ENCODE data around the gene SPATA2L. TPM values are rescaled to one million over a fixed set of nuclear protein-coding genes. Genes with fewer than 3 reads are reported as not detected.
A peak's percentile ranks its signal among the peaks of the same experiment; 100 is the strongest.

The SPATA2L gene
- total and polyA plus RNA-seq, 2 of the 13 experiments (the other 11 are each of a cell fraction or from before 2014, with no cell fraction given), result 9.1 to 20.7 TPM

DNA sequence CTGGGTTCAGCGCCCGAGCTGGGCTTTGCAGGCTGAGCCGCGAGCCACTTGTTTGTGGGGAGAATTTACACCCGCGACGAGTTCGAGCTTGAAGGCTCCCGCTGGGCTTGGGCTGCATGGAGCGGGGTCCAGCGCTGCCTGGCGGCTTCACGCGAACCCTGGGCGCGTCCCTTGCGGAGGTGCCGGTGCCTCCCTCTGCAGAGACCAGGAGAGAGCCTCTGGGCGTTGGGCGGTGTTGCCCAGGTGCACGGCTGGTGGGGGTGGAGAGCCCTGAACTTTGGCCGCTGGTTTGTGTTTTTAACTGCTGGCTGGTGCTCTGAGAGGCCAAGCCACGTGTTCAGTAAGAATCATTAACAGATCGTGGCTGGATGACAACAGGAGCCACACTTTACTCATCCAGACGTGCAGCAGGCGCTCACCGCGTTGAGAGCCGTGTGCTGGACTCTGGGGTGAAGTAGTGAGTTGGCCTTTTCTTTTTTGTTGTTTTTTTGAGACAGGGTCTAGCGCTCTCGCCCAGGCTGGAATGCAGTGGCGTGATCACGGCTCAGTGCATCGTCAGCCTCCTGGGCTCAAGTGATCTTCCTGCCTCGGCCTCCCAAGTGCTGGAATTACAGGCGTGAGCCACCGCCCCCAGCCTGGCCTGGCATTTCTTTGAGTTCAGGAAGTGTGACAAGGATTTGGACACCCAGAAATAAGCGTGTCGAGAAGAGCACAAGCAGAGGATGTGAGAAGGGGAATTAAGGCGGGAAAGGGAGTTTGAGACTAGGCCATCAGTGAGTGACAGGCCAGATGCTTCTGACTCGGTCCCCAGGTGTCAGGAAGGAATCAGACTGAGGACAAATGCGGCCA is 14.2 kb downstream of the SPATA2L start (continued):
- TF ChIP-seq HOXA5 (CRISPR knock-in tag; IDR thresholded peaks at IDR 0.05), result peak; percentile 99
- TF ChIP-seq, protein P1, sequence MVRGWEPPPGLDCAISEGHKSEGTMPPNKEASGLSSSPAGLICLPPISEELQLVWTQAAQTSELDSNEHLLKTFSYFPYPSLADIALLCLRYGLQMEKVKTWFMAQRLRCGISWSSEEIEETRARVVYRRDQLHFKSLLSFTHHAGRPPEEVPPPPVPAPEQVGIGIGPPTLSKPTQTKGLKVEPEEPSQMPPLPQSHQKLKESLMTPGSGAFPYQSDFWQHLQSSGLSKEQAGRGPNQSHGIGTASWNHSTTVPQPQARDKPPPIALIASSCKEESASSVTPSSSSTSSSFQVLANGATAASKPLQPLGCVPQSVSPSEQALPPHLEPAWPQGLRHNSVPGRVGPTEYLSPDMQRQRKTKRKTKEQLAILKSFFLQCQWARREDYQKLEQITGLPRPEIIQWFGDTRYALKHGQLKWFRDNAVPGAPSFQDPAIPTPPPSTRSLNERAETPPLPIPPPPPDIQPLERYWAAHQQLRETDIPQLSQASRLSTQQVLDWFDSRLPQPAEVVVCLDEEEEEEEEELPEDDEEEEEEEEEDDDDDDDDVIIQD (CRISPR knock-in tag; IDR thresholded peaks at IDR 0.05; ENCODE audit: low read depth), result peak; percentile 93
- peak; percentile 59 for TF ChIP-seq ZNF225 (CRISPR knock-in tag; IDR thresholded peaks at IDR 0.05)
- peak; percentile 28; the same call in 1 of the 2 replicates for TF ChIP-seq NCOA1 (CRISPR knock-in tag; IDR thresholded peaks at IDR 0.05)
- peak; percentile 91 for TF ChIP-seq BHLHE40 (IDR thresholded peaks at IDR 0.05; ENCODE audit: low read length)
- TF ChIP-seq, protein P2, sequence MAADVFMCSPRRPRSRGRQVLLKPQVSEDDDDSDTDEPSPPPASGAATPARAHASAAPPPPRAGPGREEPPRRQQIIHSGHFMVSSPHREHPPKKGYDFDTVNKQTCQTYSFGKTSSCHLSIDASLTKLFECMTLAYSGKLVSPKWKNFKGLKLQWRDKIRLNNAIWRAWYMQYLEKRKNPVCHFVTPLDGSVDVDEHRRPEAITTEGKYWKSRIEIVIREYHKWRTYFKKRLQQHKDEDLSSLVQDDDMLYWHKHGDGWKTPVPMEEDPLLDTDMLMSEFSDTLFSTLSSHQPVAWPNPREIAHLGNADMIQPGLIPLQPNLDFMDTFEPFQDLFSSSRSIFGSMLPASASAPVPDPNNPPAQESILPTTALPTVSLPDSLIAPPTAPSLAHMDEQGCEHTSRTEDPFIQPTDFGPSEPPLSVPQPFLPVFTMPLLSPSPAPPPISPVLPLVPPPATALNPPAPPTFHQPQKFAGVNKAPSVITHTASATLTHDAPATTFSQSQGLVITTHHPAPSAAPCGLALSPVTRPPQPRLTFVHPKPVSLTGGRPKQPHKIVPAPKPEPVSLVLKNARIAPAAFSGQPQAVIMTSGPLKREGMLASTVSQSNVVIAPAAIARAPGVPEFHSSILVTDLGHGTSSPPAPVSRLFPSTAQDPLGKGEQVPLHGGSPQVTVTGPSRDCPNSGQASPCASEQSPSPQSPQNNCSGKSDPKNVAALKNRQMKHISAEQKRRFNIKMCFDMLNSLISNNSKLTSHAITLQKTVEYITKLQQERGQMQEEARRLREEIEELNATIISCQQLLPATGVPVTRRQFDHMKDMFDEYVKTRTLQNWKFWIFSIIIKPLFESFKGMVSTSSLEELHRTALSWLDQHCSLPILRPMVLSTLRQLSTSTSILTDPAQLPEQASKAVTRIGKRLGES (CRISPR knock-in tag; IDR thresholded peaks at IDR 0.05; ENCODE audit: borderline replicate concordance), result peak; percentile 98
- TF ChIP-seq KDM2A (CRISPR knock-in tag; IDR thresholded peaks at IDR 0.05; ENCODE audit: borderline replicate concordance, low read depth), result peak; percentile 95
- TF ChIP-seq IKZF4 (CRISPR knock-in tag; IDR thresholded peaks at IDR 0.05; ENCODE audit: borderline replicate concordance, low read depth, not compliant biosample characterization), result peak; percentile 84
- TF ChIP-seq NFE2L1 (CRISPR knock-in tag; IDR thresholded peaks at IDR 0.05; ENCODE audit: borderline replicate concordance), result no peak
- peak; percentile 63 for TF ChIP-seq HMG20B (CRISPR knock-in tag; conservative IDR thresholded peaks at IDR 0.05)
- TF ChIP-seq NBN (conservative IDR thresholded peaks at IDR 0.05), result no peak
- TF ChIP-seq NKX3-1 (CRISPR knock-in tag; IDR thresholded peaks at IDR 0.05), result peak; percentile 99
- TF ChIP-seq ATM (IDR thresholded peaks at IDR 0.05; ENCODE audit: borderline replicate concordance), result no peak
- TF ChIP-seq, protein P3, sequence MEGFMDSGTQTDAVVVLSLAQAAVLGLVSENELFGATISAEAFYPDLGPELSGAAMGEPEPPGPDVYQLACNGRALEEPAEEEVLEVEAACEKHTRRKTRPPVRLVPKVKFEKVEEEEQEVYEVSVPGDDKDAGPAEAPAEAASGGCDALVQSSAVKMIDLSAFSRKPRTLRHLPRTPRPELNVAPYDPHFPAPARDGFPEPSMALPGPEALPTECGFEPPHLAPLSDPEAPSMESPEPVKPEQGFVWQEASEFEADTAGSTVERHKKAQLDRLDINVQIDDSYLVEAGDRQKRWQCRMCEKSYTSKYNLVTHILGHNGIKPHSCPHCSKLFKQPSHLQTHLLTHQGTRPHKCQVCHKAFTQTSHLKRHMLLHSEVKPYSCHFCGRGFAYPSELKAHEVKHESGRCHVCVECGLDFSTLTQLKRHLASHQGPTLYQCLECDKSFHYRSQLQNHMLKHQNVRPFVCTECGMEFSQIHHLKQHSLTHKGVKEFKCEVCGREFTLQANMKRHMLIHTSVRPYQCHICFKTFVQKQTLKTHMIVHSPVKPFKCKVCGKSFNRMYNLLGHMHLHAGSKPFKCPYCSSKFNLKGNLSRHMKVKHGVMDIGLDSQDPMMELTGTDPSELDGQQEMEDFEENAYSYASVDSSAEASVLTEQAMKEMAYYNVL (CRISPR knock-in tag; IDR thresholded peaks at IDR 0.05; ENCODE audit: borderline replicate concordance), result peak; percentile 78; the same call in 1 of the 2 replicates
- peak; percentile 83 for TF ChIP-seq THAP11 (CRISPR knock-in tag; IDR thresholded peaks at IDR 0.05)
- TF ChIP-seq ZNF460 (CRISPR knock-in tag; IDR thresholded peaks at IDR 0.05; ENCODE audit: borderline replicate concordance), result peak; percentile 81; the same call in 1 of the 2 replicates
- no peak; the same call in 1 of the 2 replicates for TF ChIP-seq ZNF253 (CRISPR knock-in tag; IDR thresholded peaks at IDR 0.05; ENCODE audit: borderline replicate concordance)
- no peak for TF ChIP-seq ZNF432 (CRISPR knock-in tag; IDR thresholded peaks at IDR 0.05; ENCODE audit: borderline replicate concordance)
- TF ChIP-seq, protein P4, sequence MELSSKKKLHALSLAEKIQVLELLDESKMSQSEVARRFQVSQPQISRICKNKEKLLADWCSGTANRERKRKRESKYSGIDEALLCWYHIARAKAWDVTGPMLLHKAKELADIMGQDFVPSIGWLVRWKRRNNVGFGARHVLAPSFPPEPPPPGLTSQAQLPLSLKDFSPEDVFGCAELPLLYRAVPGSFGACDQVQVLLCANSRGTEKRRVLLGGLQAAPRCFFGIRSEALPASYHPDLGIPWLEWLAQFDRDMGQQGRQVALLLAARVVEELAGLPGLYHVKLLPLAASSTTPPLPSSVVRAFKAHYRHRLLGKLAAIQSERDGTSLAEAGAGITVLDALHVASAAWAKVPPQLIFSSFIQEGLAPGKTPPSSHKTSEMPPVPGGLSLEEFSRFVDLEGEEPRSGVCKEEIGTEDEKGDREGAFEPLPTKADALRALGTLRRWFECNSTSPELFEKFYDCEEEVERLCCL (CRISPR knock-in tag; IDR thresholded peaks at IDR 0.05; ENCODE audit: borderline replicate concordance), result peak; percentile 91; the same call in 1 of the 2 replicates
- TF ChIP-seq, protein P5, sequence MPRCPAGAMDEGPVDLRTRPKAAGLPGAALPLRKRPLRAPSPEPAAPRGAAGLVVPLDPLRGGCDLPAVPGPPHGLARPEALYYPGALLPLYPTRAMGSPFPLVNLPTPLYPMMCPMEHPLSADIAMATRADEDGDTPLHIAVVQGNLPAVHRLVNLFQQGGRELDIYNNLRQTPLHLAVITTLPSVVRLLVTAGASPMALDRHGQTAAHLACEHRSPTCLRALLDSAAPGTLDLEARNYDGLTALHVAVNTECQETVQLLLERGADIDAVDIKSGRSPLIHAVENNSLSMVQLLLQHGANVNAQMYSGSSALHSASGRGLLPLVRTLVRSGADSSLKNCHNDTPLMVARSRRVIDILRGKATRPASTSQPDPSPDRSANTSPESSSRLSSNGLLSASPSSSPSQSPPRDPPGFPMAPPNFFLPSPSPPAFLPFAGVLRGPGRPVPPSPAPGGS (CRISPR knock-in tag; IDR thresholded peaks at IDR 0.05), result peak; percentile 99
